ENCODE measurements around the gene ZNF235. TPM values are rescaled to one million over a fixed set of nuclear protein-coding genes. Genes with fewer than 3 reads are reported as not detected.
"Not testable (repeated sequence)": the region's sequence is repeated elsewhere in the genome, so short reads cannot be mapped to it uniquely, and the experiment has no call there.

The ZNF235 gene
- total and polyA plus RNA-seq, 5 experiments from 2014 or later, result 2.1 to 16.6 (median 3.1) TPM

DNA sequence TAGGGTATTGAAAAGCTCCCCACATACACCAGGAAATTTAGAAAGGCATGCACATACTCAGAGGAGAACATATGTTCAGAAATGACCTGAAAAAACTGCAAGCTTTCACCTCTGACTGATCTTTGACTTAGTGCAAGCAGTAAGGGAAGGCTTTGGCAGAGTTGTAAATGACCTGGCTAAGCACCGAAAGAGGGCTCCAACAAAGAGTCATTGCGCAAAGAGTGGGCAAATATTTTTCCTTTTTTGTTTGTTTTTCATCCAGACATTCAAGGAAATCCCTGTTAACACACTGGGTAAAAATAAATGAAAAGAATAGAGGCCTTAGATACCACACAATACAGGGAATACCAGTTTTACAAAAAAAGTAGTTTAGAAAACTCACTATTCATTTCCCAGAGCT is 50.3 kb downstream of the ZNF235 start:
- Mint-ChIP-seq H3K27me3 (no peaks in the 10 kb centered on the region), H3K27ac (no peak overlapping the region), H3K9me3 (peaks cover 42 to 97% (median 79%) of the 10 kb centered on the region in 9 donors), H3K4me1 (no peaks in the 10 kb centered on the region), H3K4me3 (no peak overlapping the region), H3K36me3 (peaks cover 32 to 79% (median 79%) of the 10 kb centered on the region in 3 donors)
- DNase-seq (no peak), ATAC-seq (no peak)
- POLR2A ChIA-PET, result no interaction called here

DNA sequence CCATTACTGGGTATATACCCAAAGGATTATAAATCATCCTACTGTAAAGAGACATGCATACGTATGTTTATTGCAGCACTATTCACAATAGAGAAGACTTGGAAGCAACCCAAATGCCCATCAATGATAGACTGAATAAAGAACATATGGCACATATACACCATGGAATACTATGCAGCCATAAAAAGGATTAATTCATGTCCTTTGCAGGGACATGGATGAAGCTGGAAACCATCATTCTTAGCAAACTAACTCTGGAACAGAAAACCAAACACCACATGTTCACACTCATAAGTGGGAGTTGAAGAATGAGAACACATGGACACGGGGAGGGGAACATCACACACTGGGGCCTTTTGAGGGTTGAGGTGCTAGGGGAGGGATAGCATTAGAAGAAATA is 51.4 kb downstream of the ZNF235 start:
- ATAC-seq, H3K27me3 Mint-ChIP-seq, H3K4me3 Mint-ChIP-seq, H3K27ac Mint-ChIP-seq, H3K4me1 Mint-ChIP-seq, POLR2A ChIA-PET, DNase-seq: not testable (repeated sequence)
- H3K36me3 Mint-ChIP-seq, result peaks cover 32 to 85% (median 83%) of the 10 kb centered on the region in 3 donors
- peaks cover 45 to 100% (median 82%) of the 10 kb centered on the region in 9 donors for H3K9me3 Mint-ChIP-seq

DNA sequence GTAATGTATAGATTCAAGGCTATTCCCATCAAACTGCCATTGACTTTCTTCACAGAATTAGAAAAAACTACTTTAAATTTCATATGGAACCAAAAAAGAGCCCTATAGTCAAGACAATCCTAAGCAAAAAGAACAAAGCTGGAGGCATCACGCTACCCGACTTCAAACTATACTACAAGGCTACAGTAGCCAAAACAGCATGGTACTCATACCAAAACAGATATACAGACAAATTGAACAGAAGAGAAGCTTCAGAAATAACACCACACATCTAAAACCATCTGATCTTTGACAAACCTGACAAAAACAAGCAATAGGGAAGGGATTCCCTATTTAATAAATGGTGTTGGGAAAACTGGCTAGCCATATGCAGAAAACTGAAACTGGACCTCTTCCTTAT is 52.5 kb downstream of the ZNF235 start:
- Mint-ChIP-seq H3K9me3 (peaks cover 35 to 100% (median 74%) of the 10 kb centered on the region in 9 donors), H3K36me3 (peaks cover 30 to 80% (median 79%) of the 10 kb centered on the region in 3 donors), H3K4me3 (peak overlapping the region in 1 of 10 donors; percentile 9)
- ATAC-seq, H3K27ac Mint-ChIP-seq, H3K4me1 Mint-ChIP-seq, DNase-seq, POLR2A ChIA-PET, H3K27me3 Mint-ChIP-seq: not testable (repeated sequence)

DNA sequence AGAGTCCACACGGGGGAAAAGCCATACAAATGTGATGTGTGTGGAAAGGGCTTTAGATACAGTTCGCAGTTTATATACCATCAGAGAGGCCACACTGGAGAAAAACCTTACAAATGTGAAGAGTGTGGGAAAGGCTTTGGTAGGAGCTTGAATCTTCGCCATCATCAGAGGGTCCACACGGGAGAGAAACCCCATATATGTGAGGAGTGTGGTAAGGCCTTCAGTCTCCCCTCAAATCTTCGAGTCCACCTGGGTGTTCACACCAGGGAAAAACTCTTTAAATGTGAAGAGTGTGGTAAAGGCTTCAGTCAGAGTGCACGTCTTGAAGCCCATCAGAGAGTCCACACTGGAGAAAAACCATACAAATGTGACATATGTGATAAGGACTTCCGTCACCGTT is 68.4 kb downstream of the ZNF235 start:
- H3K4me1 Mint-ChIP-seq, result no peaks in the 10 kb centered on the region
- H3K4me3 Mint-ChIP-seq, result peak overlapping the region in 1 of 10 donors; percentile 36
- H3K9me3 Mint-ChIP-seq, result peaks cover 18 to 100% (median 62%) of the 10 kb centered on the region in 9 donors
- H3K27ac Mint-ChIP-seq, result no peak overlapping the region
- no peaks in the 10 kb centered on the region for H3K27me3 Mint-ChIP-seq
- DNase-seq (no peak), ATAC-seq (no peak)
- peaks cover 63 to 82% (median 68%) of the 10 kb centered on the region in 3 donors for H3K36me3 Mint-ChIP-seq
- POLR2A ChIA-PET, result no interaction called here

Other genes starting within 250 kb of the ZNF235 start
- gene ZNF284, start 232.9 kb downstream of the ZNF235 start, total RNA-seq, result 1 to 10 TPM; 5.4 to 5.7 TPM
- gene ZNF284, start 232.9 kb downstream of the ZNF235 start, polyA plus RNA-seq, result under 1 TPM; 0.56 to 0.82 (median 0.71) TPM
- 10 to 100 TPM; 82.4 to 86.3 TPM for gene ZNF224, start 210.7 kb downstream of the ZNF235 start, total RNA-seq
- gene ZNF224, start 210.7 kb downstream of the ZNF235 start, polyA plus RNA-seq, result 1 to 10 TPM; 6.9 to 9.0 (median 8.2) TPM
- 10 to 100 TPM; 11.0 to 11.3 TPM for gene ZNF225, start 191.6 kb downstream of the ZNF235 start, total RNA-seq
- gene ZNF225, start 191.6 kb downstream of the ZNF235 start, polyA plus RNA-seq, result 1 to 10 TPM; 1.0 to 3.3 (median 3.1) TPM
- 10 to 100 TPM; 20.8 to 22.7 TPM for gene ZNF234, start 163.5 kb downstream of the ZNF235 start, total RNA-seq
- gene ZNF234, start 163.5 kb downstream of the ZNF235 start, polyA plus RNA-seq, result 1 to 10 TPM; 3.9 to 6.2 (median 4.8) TPM
- gene ZNF226, start 139.9 kb downstream of the ZNF235 start, total RNA-seq, result 10 to 100 TPM; 55.7 to 56.8 TPM
- gene ZNF226, start 139.9 kb downstream of the ZNF235 start, polyA plus RNA-seq, result 10 to 100 TPM; 19.7 to 23.7 (median 20.6) TPM
- gene ZNF227, start 92.5 kb downstream of the ZNF235 start, total RNA-seq, result 10 to 100 TPM; 57.0 to 57.4 TPM
- 10 to 100 TPM in 2 of 3 donors, 1 to 10 TPM in 1; 9.0 to 12.9 (median 11.2) TPM for gene ZNF227, start 92.5 kb downstream of the ZNF235 start, polyA plus RNA-seq
- gene ZNF233, start 45.1 kb downstream of the ZNF235 start, total RNA-seq, result 1 to 10 TPM; 1.2 to 1.7 TPM
- under 1 TPM in 2 of 3 donors, not detected in 1; 0.59 to 0.64 TPM for gene ZNF233, start 45.1 kb downstream of the ZNF235 start, polyA plus RNA-seq
- gene ZNF112, start 51.7 kb upstream of the ZNF235 start, total RNA-seq, result 1 to 10 TPM; 1.0 to 1.2 TPM
- gene ZNF112, start 51.7 kb upstream of the ZNF235 start, polyA plus RNA-seq, result not detected
- 10 to 100 TPM in 1 of 2 experiments, 1 to 10 TPM in 1; 8.7 to 10.0 TPM for gene ZNF285, start 96.6 kb upstream of the ZNF235 start, total RNA-seq
- gene ZNF285, start 96.6 kb upstream of the ZNF235 start, polyA plus RNA-seq, result 1 to 10 TPM; 1.5 to 5.5 (median 3.2) TPM
- 1 to 10 TPM; 7.0 to 7.4 TPM for gene ZNF229, start 143.4 kb upstream of the ZNF235 start, total RNA-seq
- gene ZNF229, start 143.4 kb upstream of the ZNF235 start, polyA plus RNA-seq, result 1 to 10 TPM in 1 of 3 donors, under 1 TPM in 2; 0.93 to 2.0 (median 0.96) TPM
- gene ZNF180, start 195.5 kb upstream of the ZNF235 start, total RNA-seq, result 10 to 100 TPM; 15.6 to 17.0 TPM
- gene ZNF180, start 195.5 kb upstream of the ZNF235 start, polyA plus RNA-seq, result 10 to 100 TPM in 1 of 3 donors, 1 to 10 TPM in 2; 6.5 to 10.4 (median 7.4) TPM
- not detected for gene CEACAM20, start 224.7 kb upstream of the ZNF235 start, total RNA-seq
- gene CEACAM20, start 224.7 kb upstream of the ZNF235 start, polyA plus RNA-seq, result not detected

All from naive thymus-derived CD8-positive, alpha-beta T cell (primary cell).